HL-60 (cell line): ENCODE data around the gene SH3GL2.

ENCODE experiments used
- DNase-seq, 2 experiments: peaks; one replicate each; pipeline ENCODE4 v3.0.0-alpha.2; 2010 to 2020; ENCODE audit warnings: low read depth in 1 of 2, low spot score in 1 of 2
- H3K27ac ChIP-seq: fragments of 250-450 bp; sonication (Bioruptor Pico); replicated peaks from 2 replicates; pipeline ENCODE4 v1.5.1; 2020; ENCODE audit warnings: mild to moderate bottlenecking, moderate library complexity
- H3K27me3 ChIP-seq: fragments of 250-450 bp; sonication (Bioruptor Pico); 2 replicates; pipeline ENCODE4 v1.5.1; 2021; ENCODE audit warnings: mild to moderate bottlenecking, moderate library complexity; ENCODE audit not compliant: insufficient read depth, poor library complexity, severe bottlenecking
- H3K4me3 ChIP-seq: replicated peaks from 2 replicates; pipeline ENCODE4 v1.5.1; 2011; ENCODE audit warnings: mild to moderate bottlenecking, control low read depth, low read length; ENCODE audit not compliant: insufficient read depth
- CTCF ChIP-seq: IDR thresholded peaks from one replicate; pipeline ENCODE4 v1.5.1; 2011; ENCODE audit warnings: low read length, control low read depth, inconsistent platforms; ENCODE audit not compliant: insufficient read depth
- GABPA ChIP-seq: IDR thresholded peaks from 2 replicates; pipeline ENCODE4 v1.6.1; 2012; ENCODE audit warnings: low read depth
- POLR2AphosphoS5 ChIP-seq: IDR thresholded peaks from 2 replicates; pipeline ENCODE4 v1.6.1; 2012; ENCODE audit warnings: low read depth
- SPI1 ChIP-seq: IDR thresholded peaks from 2 replicates; pipeline ENCODE4 v1.6.1; 2012; ENCODE audit warnings: low read depth, mild to moderate bottlenecking, borderline replicate concordance
- long read RNA-seq: library from polyadenylated mRNA; unstranded; transcript quantifications from one replicate; pipeline ENCODE4 v2.0.0, GENCODE V29; 2020
- TF ChIP-seq, protein P1 (sequence below): IDR thresholded peaks from 2 replicates; pipeline ENCODE4 v1.6.1; 2012; ENCODE audit warnings: low read depth; ENCODE audit not compliant: insufficient replicate concordance

SH3GL2 gene
- long read RNA-seq = 0 reads

- peak; percentile 0 to 1 for DNase-seq
- H3K4me3 ChIP-seq = peak within 1 kb of the TSS; percentile 29
- no peak within 1 kb of the TSS for H3K27ac ChIP-seq
- peaks cover 2% of the 10 kb centered on the region for H3K27me3 ChIP-seq
- TF ChIP-seq CTCF (no peak), SPI1 (no peak), POLR2AphosphoS5 (no peak), GABPA (no peak)
- TF ChIP-seq, protein P1, sequence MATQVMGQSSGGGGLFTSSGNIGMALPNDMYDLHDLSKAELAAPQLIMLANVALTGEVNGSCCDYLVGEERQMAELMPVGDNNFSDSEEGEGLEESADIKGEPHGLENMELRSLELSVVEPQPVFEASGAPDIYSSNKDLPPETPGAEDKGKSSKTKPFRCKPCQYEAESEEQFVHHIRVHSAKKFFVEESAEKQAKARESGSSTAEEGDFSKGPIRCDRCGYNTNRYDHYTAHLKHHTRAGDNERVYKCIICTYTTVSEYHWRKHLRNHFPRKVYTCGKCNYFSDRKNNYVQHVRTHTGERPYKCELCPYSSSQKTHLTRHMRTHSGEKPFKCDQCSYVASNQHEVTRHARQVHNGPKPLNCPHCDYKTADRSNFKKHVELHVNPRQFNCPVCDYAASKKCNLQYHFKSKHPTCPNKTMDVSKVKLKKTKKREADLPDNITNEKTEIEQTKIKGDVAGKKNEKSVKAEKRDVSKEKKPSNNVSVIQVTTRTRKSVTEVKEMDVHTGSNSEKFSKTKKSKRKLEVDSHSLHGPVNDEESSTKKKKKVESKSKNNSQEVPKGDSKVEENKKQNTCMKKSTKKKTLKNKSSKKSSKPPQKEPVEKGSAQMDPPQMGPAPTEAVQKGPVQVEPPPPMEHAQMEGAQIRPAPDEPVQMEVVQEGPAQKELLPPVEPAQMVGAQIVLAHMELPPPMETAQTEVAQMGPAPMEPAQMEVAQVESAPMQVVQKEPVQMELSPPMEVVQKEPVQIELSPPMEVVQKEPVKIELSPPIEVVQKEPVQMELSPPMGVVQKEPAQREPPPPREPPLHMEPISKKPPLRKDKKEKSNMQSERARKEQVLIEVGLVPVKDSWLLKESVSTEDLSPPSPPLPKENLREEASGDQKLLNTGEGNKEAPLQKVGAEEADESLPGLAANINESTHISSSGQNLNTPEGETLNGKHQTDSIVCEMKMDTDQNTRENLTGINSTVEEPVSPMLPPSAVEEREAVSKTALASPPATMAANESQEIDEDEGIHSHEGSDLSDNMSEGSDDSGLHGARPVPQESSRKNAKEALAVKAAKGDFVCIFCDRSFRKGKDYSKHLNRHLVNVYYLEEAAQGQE = no peak
Observed at GRCh38 chr9:17578911-17579793, at the start of gene SH3GL2. TSS of gene SH3GL2 (plus strand) at chr9:17579066.

- DNase-seq = peak in 1 of 2 experiments; percentile 7
- no peak overlapping the region for H3K4me3 ChIP-seq
- H3K27me3 ChIP-seq = no peaks in the 10 kb centered on the region
- TF ChIP-seq POLR2AphosphoS5 (no peak), SPI1 (no peak), CTCF (no peak), GABPA (no peak)
- no peak overlapping the region for H3K27ac ChIP-seq
Observed at GRCh38 chr9:17531642-17532254, 47.1 kb upstream of the SH3GL2 start.

DNA sequence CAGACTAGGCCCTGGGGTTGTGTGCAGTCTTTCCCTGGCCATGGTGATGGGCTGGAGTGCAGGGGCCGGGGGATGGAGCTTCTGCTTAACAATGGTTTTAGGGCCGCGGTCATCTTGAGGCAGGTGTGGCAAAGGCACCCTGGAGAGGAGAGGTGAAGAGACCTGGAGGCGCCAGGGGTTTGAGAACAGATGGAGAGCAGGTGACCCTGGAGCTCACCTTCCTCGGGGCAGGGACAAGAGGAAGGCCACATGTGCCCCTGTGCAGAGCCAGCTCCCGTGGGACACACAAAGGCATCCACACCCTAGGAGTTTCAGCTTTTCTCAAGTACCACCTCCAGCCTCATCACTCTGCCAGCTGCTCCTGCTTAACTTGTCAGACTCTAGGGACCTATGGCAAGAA, 46.4 kb upstream of the SH3GL2 start:
- TF ChIP-seq POLR2AphosphoS5 (no peak), SPI1 (no peak), GABPA (no peak), CTCF (no peak)
- TF ChIP-seq, protein P1 = no peak
- DNase-seq = no peak

More for the DNA sequence above, 46.4 kb upstream of the SH3GL2 start:
- H3K27ac ChIP-seq = no peak overlapping the region
- H3K4me3 ChIP-seq = no peak overlapping the region
- H3K27me3 ChIP-seq = no peaks in the 10 kb centered on the region
